Ureter (tissue), 1 donor: ENCODE measurements around the gene KIAA1191. TPM values are rescaled to one million over a fixed set of nuclear protein-coding genes. Genes with fewer than 3 reads are reported as not detected.
A peak's percentile ranks its signal among the peaks of the same experiment; 100 is the strongest.

ENCODE experiments used
- DNase-seq: peaks from one replicate; pipeline ENCODE4 v3.0.0-alpha.2; 2020; ENCODE audit warnings: low spot score
- total RNA-seq: library from RNA; stranded (reverse); gene quantifications from one replicate; pipeline ENCODE4 v1.2.4, GENCODE V29; 2023
- donor health status: DM: yes; HTN: yes; CAD: no.

KIAA1191 gene
- total RNA-seq, 1 donor from 2014 or later: 115 TPM

- no peak for DNase-seq
These were observed 27.9 kb upstream of the KIAA1191 start for GRCh38 chr5:176389135-176390123.

GRCh38 chr5:176388444-176389134 lies 27.0 kb upstream of the KIAA1191 start, which contains the start of the genes HIGD2A and NOP16:
TSS of gene HIGD2A (plus strand) at chr5:176388751. CDS start at chr5:176388820, 69 bp downstream.
TSS of gene NOP16 (minus strand) at chr5:176388598. CDS start at chr5:176388539, 59 bp downstream.
- DNase-seq: peak; percentile 100

- no peak for DNase-seq
These were observed 26.5 kb upstream of the KIAA1191 start for GRCh38 chr5:176388003-176388443.

DNA sequence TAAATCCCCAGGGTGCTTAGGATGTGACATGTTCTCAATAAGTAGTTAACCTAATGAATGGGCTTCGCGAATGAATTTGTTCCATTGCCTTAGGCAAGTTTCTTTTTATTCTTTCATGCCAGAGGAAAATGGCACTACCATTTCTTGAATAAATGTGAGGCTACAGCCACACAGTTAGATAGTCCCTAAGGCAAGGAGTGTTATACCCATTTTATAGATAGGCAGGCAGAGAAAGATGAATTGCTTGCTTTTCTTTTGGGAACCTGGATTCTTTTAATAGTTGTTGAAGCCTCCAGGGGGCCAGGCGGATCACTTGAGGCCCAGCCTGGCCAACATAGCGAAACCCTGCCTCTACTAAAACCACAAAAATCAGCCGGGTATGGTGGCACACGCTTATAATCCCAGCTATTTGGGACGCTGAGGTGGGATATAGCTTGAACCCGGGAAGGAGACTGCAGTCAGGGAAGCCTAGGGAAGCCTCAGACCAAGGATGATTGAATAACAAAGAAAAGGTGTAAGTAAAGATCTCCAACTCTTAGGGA lies 25.9 kb upstream of the KIAA1191 start:
- no peak for DNase-seq

DNA sequence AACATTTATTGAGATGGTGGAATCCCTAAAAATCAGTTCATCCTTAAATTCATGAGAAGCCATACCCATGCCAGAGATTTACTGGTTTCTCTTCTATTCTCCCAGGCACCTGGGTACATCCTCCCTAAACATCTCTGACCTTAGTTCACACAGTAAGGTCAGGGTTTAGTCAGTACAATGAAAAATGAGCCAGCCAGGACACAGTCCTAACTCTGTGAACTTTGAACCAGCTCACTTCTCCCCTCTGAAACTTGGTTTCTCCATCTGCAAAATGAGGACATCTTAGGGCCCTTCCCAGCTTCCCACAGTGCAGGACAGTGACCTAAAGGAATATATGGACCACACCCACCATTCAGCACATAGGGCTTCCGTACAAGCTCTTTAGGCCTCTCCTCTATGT lies 24.9 kb upstream of the KIAA1191 start:
- no peak for DNase-seq

DNA sequence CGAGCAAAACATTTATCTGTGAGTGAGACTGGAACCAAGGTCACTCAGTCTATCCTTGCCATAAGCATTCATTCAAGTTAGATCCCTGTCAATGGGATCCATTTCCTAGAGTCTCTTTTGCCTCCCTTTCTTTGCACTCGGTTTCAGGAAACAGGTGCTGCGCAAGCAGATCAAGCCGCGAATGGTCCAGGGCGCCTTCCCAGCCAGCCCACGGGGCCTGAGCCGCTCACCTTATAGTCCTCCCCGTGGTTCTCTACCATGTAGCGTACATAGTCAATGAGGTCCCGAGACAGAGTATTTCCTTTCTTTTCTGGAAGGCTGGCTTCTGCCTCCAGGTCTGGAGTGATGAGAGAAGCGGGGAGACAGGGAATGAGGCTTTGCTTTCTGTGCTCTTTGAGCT lies 23.4 kb upstream of the KIAA1191 start:
- no peak for DNase-seq

DNA sequence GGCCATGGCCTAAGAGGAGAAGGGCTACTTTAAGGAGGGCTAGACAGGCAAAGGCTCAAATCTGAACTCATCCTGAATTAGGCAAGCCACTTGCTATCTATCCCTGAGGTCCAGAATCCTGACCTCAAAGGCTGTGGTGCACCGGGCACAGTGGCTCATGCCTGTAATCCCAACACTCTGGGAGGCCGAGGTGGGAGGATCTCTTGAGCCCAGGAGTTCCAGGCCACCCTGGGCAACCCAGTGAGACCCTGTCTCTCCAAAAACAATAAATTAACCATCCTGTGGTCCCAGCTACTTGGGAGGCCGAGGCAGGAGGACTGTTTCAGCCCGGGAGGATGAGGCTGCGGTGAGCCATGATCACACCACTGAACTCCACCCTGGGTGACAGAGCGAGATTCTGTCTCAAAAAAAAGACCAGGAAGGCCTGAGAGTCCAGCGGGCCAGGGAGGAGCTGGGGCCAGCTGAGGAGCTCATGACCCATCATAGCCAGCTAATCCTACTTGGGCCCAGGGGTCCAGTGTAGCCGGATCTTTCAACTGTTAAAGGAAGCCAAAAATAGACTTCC lies 22.9 kb upstream of the KIAA1191 start:
- DNase-seq: no peak

DNA sequence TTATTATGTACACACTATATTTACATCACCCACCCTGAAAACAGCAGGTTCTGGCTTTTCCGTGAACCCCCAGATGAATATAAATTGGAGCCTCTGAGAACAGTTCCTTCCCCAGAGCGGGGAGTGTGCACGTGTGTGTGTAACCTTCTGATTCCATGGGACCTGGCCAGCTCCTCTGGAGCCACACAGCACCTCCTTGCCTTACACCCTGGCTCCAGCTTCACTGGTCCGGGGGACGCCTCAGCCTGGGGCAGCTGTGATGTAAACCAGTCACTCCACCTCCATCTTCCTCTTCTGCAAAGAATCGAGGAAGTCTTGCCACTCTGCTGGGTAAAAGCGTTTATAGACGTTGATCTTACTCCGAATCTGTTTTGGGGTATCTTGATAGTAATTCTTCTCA lies 22.4 kb upstream of the KIAA1191 start:
- no peak for DNase-seq

DNA sequence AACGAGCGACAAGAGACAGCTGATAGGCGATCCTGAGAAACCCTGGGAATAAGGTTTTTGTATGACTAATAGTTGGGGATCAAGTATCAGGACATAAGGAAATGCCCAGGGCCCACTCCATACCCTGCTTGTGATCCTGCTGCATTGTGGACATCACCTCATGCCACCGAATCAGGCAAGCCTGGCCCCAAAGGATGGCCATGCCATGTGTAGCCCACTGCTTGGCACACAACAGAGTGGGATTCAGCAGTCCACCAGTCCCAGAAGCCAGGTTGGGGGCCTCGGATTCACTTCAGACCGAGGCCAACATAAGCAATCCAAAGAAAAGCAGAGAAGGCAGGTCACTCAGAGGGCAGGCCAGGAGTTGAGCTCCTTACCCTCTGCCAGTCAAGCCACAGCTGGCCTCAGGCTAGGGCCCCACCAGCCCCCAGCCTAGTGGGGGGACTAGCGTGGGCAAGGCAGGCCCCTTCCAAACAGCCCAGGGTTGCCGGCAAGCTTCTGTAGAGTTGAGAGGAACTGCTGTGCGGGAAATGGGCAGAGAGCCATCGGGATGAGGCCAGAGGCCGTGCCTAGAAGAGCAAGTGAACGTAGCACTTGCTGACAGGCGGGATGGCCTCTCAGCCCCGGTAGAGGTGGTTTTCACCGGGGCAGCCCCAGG lies 21.8 kb upstream of the KIAA1191 start:
- DNase-seq: no peak

DNA sequence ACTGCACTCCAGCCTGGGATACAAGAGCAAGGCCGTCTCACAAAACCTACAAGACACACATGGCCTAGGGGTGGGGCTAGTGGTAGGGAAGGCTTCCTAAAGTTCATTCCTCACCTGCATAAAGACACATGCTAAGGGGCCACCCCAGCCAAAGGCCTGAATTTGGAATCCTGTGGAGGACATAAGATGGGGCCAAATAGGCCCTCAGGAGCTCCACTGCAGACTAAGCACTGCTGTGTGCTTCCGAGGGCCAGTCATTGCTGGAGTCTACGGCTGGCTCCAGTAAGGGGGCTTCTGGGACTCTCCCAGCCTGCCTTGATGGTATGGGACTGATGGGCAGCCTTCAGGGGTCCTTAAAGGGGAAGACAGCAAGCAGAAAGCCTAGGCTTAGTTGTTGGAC lies 21.2 kb upstream of the KIAA1191 start:
- no peak for DNase-seq

- no peak for DNase-seq
These were observed 20.4 kb upstream of the KIAA1191 start for GRCh38 chr5:176381979-176382378.

DNA sequence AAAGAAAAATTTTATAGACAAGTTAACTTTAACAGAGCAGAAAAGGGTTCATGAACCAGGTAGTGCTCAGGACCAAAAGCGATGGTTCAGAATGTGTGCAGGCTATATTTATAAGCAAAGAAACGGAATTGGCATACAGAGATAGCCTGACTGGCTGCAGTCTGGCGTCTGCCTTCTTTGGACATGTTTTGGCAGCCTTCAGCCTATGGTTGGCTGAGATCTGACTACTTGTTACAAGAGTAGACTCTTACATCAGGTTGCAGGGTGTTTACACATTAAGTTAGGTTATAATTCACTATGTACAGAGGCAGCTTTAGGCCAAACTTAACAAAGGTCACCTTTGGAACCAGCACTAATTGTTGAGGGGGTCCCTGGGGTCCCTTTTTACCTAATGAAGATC lies 19.9 kb upstream of the KIAA1191 start:
- DNase-seq: no peak

GRCh38 chr5:176379881-176380280 lies 18.3 kb upstream of the KIAA1191 start:
- no peak for DNase-seq

DNA sequence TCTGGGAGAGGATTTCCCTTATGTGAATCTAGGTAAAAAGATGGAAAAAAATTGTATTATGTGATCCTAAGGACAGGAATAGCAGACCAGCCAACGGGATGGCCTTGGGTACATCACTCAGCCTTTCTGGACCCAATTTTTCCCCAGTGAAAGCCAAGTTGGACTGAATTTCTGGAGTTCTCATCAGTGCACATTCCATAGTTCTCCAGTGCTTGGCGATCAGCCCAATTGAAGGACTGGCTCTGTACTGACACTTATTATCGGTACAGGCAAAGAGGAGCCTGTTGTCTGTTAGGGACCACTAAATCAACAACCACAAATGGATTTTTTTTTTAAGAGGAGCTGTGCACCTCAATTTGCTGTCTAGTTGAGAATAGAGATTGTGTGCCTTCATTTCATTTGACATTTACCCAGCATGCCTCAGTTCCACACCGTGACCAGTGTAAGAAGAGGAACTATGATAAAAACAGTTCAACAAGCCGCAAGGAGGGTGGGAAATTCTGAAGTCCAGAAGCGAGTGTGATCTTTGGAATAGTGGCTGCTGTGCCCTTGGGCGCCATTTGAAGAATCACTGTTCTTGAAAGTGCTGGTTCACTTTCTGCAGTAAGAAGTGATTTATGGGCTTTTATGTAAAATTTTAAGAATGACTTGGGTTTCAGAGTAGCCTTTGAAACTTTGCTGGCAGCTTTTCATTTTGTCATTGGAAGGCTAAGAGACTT lies 11.7 kb upstream of the KIAA1191 start:
- DNase-seq: no peak

DNA sequence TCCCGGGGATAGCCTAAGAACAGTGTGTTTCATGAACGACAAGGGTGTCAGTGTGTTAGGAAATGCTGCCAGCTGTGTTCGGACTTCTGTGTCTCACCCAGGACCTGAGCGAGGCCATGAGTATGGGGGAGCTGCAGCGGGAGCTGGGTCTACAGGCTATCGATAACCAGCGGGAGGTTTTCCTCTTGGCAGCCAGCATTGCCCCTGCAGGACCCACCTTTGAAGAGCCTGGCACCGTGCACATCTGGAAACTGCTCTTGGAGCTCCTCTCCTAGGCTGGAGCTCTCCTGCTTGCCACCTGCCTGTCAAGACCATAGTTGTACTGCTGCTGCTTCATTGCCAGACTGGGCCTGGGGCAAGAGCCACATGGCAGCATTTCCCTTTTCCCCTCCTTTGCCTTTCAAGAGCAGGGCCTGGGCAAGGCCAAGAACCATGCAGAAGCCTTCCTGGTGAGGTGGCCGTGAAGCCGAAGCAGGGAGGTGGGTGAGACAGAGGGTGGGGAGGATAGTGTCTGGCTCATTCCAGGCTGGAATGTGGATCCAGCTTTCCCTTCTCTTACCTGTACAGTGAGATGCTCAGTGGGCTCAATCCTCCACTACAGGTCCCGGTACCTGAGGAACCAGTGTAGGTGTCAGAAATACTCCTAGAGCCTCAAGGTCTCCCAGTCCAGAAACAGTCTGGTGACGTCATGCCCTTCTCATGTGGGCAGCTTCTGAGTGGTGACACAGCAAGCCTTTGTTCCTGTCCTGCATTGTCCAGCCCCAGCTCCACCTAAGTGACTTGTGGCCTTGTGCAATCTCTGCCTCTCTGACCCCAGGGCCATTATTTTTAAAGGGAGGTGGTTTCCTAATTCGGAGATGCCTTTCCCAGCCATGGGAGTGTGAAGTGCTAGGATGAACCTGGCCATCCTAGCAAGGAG lies 10.3 kb upstream of the KIAA1191 start:
- DNase-seq: no peak

DNA sequence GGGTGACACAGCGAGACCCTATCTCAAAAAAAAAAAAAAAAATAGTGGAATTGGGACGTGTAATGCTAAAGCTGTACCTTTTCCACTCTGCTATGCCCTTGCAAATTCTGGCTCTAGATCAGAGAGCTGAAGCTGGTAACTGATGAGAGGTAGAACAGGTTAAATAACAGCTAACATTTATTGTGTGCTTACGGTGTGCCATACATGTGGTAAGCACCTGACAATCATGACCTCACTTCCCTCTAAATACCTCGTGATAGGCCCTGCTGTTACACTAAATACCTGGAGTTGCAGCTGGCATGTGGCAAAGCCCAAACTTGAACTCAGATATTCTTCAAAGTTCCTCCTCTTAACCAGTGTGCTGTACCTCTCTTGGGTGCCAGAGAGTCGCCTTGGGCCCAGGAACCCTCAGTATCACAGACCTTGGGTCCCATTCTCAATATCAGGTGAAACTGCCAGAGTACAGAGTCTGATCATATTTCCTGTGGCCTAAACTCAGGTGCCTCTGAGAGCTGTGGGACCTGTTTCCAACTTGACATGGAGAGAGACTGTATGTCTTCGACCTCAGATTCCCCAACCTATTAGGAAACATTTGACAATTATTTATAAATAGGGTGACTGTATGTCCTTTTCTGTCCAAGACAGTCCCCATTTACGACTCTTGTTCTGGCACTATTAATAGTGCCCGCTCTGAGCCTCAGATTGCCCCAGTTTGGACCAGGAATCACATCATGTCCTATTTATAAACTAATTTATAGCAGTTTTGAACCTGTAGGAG lies 8.6 kb upstream of the KIAA1191 start:
- DNase-seq: no peak

DNA sequence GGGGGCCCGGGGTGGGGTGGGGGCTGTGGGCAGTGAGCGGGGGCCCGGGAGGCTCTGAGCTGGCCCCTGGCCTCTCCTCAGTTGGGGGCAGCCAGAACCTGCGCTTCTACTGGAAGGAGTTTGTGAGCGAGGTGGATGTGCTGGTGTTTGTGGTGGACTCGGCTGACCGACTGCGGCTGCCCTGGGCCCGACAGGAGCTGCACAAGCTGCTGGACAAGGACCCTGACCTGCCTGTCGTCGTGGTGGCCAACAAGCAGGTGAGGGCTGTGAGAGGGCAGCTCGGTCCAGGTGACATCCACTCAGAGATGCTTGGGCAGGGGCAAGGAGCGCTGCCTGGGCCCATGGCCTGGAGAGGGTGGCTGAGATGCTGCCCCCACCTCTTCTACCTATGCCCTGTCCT lies 7.2 kb upstream of the KIAA1191 start:
- no peak for DNase-seq

DNA sequence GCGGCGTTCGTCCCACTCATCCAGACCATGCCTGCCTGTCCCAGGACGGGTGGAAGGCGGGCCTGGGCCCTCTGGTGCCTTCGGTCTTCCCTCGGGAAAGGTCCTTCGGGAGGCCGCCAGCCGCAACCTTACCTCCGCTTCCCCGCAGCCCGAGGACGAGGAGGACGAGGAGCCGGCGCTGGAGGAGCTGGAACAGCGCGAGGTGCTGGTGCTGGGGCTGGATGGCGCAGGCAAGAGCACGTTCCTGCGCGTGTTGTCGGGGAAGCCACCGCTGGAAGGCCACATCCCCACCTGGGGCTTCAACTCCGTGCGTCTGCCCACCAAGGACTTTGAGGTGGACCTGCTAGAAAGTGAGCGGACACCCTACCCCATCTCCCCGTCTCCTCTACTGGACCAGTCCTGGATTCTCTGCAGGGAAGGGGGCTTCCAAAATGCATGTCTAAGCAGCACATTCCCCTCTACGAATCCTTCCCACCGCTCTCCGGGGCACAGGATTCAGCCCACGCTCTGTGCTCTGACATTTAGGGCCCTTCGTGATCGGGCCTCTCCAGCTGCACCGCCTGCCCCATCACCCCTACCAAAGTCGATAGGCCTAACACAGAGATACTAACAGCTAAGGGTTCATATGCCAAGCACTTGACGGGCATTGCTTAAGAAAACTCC lies 4.8 kb upstream of the KIAA1191 start:
- DNase-seq: no peak
